GM23338 (cell line): ENCODE results near the gene ASL. TPM values are rescaled to one million over a fixed set of nuclear protein-coding genes. Genes with fewer than 3 reads are reported as not detected.

Experiments used
- ATAC-seq: fragments of 200-7000 bp; cut with Tn5 transposase; 3 replicates; pipeline ENCODE4 v1.9.1; 2020
- DNase-seq: peaks from one replicate; pipeline ENCODE4 v3.0.0-alpha.2; 2015; ENCODE audit warnings: low spot score
- H2AFZ ChIP-seq: fragments of 200-600 bp; sonication (generic); 2 replicates; pipeline ENCODE4 v1.8.0; 2016; ENCODE audit warnings: antibody characterized with exemption, mild to moderate bottlenecking, moderate library complexity
- H3F3A ChIP-seq: fragments of 200-600 bp; sonication (generic); replicated peaks from 2 replicates; pipeline ENCODE4 v1.8.0; 2017; ENCODE audit warnings: antibody characterized with exemption, mixed run types, low read depth
- H3K27ac ChIP-seq: fragments of 200-600 bp; sonication (generic); 2 replicates; pipeline ENCODE4 v1.6.1; 2016; ENCODE audit warnings: low read depth
- H3K27me3 ChIP-seq: fragments of 200-600 bp; sonication (generic); 2 replicates; pipeline ENCODE4 v1.8.0; 2016; ENCODE audit warnings: mild to moderate bottlenecking, mixed run types, moderate library complexity; ENCODE audit not compliant: insufficient read depth
- H3K36me3 ChIP-seq: fragments of 200-600 bp; sonication (generic); 2 replicates; pipeline ENCODE4 v1.8.0; 2016; ENCODE audit warnings: mild to moderate bottlenecking; ENCODE audit not compliant: insufficient read depth
- H3K4me1 ChIP-seq: fragments of 200-600 bp; sonication (generic); 2 replicates; pipeline ENCODE4 v1.8.0; 2016; ENCODE audit warnings: mild to moderate bottlenecking, moderate library complexity; ENCODE audit not compliant: insufficient read depth
- H3K4me2 ChIP-seq: fragments of 200-600 bp; sonication (generic); 2 replicates; pipeline ENCODE4 v1.7.1; 2017; ENCODE audit warnings: mixed run types
- H3K4me3 ChIP-seq: fragments of 200-600 bp; sonication (generic); 2 replicates; pipeline ENCODE4 v1.6.1; 2016; ENCODE audit warnings: mixed run types
- H3K79me2 ChIP-seq: fragments of 200-600 bp; sonication (generic); replicated peaks from 2 replicates; pipeline ENCODE4 v1.8.0; 2017; ENCODE audit warnings: mild to moderate bottlenecking; ENCODE audit not compliant: insufficient read depth
- H3K9me2 ChIP-seq: fragments of 200-600 bp; sonication (generic); 2 replicates; pipeline ENCODE4 v1.8.0; 2017; ENCODE audit not compliant: insufficient read depth
- H4K20me1 ChIP-seq: fragments of 200-600 bp; sonication (generic); replicated peaks from 2 replicates; pipeline ENCODE4 v1.8.0; 2017; ENCODE audit warnings: mild to moderate bottlenecking; ENCODE audit not compliant: insufficient read depth
- H3K27ac Mint-ChIP-seq: 2 replicates; pipeline ENCODE4 v1.8.0; 2020; ENCODE audit warnings: inconsistent platforms, mild to moderate bottlenecking, moderate library complexity, mixed read lengths
- H3K27me3 Mint-ChIP-seq: 3 replicates; pipeline ENCODE4 v1.8.0; 2022; ENCODE audit warnings: low read depth, mild to moderate bottlenecking, moderate library complexity, mixed read lengths, inconsistent platforms; ENCODE audit not compliant: insufficient read depth, poor library complexity
- H3K36me3 Mint-ChIP-seq: 3 replicates; pipeline ENCODE4 v1.8.0; 2021; ENCODE audit warnings: low read depth, mild to moderate bottlenecking, inconsistent platforms, moderate library complexity, mixed read lengths
- H3K4me1 Mint-ChIP-seq: 3 replicates; pipeline ENCODE4 v1.8.0; 2020; ENCODE audit warnings: mild to moderate bottlenecking, inconsistent platforms, mixed read lengths
- H3K4me3 Mint-ChIP-seq: 3 replicates; pipeline ENCODE4 v1.8.0; 2021; ENCODE audit warnings: moderate library complexity, mild to moderate bottlenecking, inconsistent platforms, mixed read lengths
- H3K9me3 Mint-ChIP-seq: 3 replicates; pipeline ENCODE4 v1.8.0; 2020; ENCODE audit warnings: moderate library complexity, mild to moderate bottlenecking, inconsistent platforms, mixed read lengths
- CTCF ChIP-seq, 2 experiments: fragments of 200-600 bp in 1 of 2; sonication (generic) in 1 of 2; conservative IDR thresholded peaks; 2 replicates each; pipeline versions ENCODE4 v1.5.1 to v1.6.1; 2016 to 2017; ENCODE audit warnings: antibody characterized with exemption in 2 of 2, low read depth in 2 of 2, mild to moderate bottlenecking in 2 of 2, moderate library complexity in 1 of 2
- ETS1 ChIP-seq: IDR thresholded peaks from 2 replicates; pipeline ENCODE4 v1.6.1; 2016; ENCODE audit warnings: antibody characterized with exemption
- EZH2 ChIP-seq: fragments of 200-600 bp; sonication (generic); IDR thresholded peaks from one replicate; pipeline ENCODE4 v1.8.0; 2017; ENCODE audit warnings: antibody characterized with exemption, mild to moderate bottlenecking, low read depth; ENCODE audit not compliant: unreplicated experiment
- EZH2phosphoT487 ChIP-seq: fragments of 200-600 bp; sonication (generic); IDR thresholded peaks from one replicate; pipeline ENCODE4 v1.8.1; 2018; ENCODE audit warnings: antibody characterized with exemption; ENCODE audit not compliant: unreplicated experiment
- JUNB ChIP-seq: IDR thresholded peaks from one replicate; pipeline ENCODE4 v1.6.1; 2016; ENCODE audit warnings: antibody characterized with exemption; ENCODE audit not compliant: unreplicated experiment
- NANOG ChIP-seq: IDR thresholded peaks from 2 replicates; pipeline ENCODE4 v1.6.1; 2016; ENCODE audit warnings: antibody characterized with exemption, borderline replicate concordance
- POLR2AphosphoS5 ChIP-seq: IDR thresholded peaks from 2 replicates; pipeline ENCODE4 v1.6.1; 2016; ENCODE audit warnings: antibody characterized with exemption, low read depth
- REST ChIP-seq: IDR thresholded peaks from one replicate; pipeline ENCODE4 v1.6.1; 2018; ENCODE audit warnings: antibody characterized with exemption; ENCODE audit not compliant: unreplicated experiment
- STAT1 ChIP-seq: IDR thresholded peaks from one replicate; pipeline ENCODE4 v1.6.1; 2016; ENCODE audit warnings: antibody characterized with exemption; ENCODE audit not compliant: unreplicated experiment
- ZNF114 ChIP-seq: fragments of 250-450 bp; sonication (Bioruptor Pico); IDR thresholded peaks from 2 replicates; pipeline ENCODE4 v1.5.0; 2020; ENCODE audit warnings: mild to moderate bottlenecking, moderate library complexity
- ZNF331 ChIP-seq: fragments of 250-450 bp; sonication (Bioruptor Pico); IDR thresholded peaks from 2 replicates; pipeline ENCODE4 v1.5.0; 2020; ENCODE audit warnings: low read depth, mild to moderate bottlenecking, moderate library complexity
- ZNF462 ChIP-seq: fragments of 250-450 bp; sonication (Bioruptor Pico); IDR thresholded peaks from 2 replicates; pipeline ENCODE4 v1.5.0; 2020; ENCODE audit warnings: mild to moderate bottlenecking, moderate library complexity
- long read RNA-seq: library from polyadenylated mRNA; unstranded; transcript quantifications from one replicate; pipeline ENCODE4 v2.0.0, GENCODE V29; 2020; ENCODE audit not compliant: unreplicated experiment
- polyA plus RNA-seq: library from polyadenylated mRNA; unstranded; fragments of >200 nt; fragmentation: Nextera tagmentation; extraction: Ambion mirVana; gene quantifications from 2 replicates; pipeline ENCODE4 v1.2.1, GENCODE V29; 2016
- total RNA-seq: library from RNA; depleted of rRNA; stranded (reverse); fragments of >200 nt; shearing (Covaris generic); gene quantifications from 2 replicates; pipeline ENCODE4 v1.2.3, GENCODE V29; 2014; rRNA removed

ASL gene
- total RNA-seq (36.9 and 40.0 TPM in 2 replicates), polyA plus RNA-seq (13.0 and 14.9 TPM in 2 replicates)
- long read RNA-seq, transcript ASL-201 (17 exons, 2,143 nt) = major isoform, 16 of 58 reads
- long read RNA-seq, transcript ASL-205 (16 exons, 1,622 nt) = minor isoform, 9 of 58 reads
- long read RNA-seq, partial matches to known transcripts = 24 of 58 reads
- long read RNA-seq, other reads (novel, unspliced or antisense) = 8 of 58 reads

GRCh38 chr7:66075590-66076461 is at the start of gene ASL:
TSS of gene ASL (plus strand) at chr7:66075819. CDS start at chr7:66076082, 263 bp downstream.
- peaks cover 4% of the 10 kb centered on the region; the same call in 2 of the 3 replicates for H3K4me1 Mint-ChIP-seq
- TF ChIP-seq NANOG (no peak), JUNB (no peak), ZNF331 (CRISPR knock-in tag) (no peak), ETS1 (no peak), POLR2AphosphoS5 (peak; percentile 98), ZNF114 (CRISPR knock-in tag) (no peak), EZH2phosphoT487 (no peak), ZNF462 (CRISPR knock-in tag) (no peak), STAT1 (no peak), REST (no peak), CTCF (conservative IDR thresholded peaks at IDR 0.05; ENCODE audit: low read depth in 2 of 2) (no peak), EZH2 (no peak)

More at GRCh38 chr7:66075590-66076461, at the start of gene ASL:
- peak within 1 kb of the TSS; percentile 98 for H3K4me2 ChIP-seq
- Mint-ChIP-seq H3K27ac (peak within 1 kb of the TSS; percentile 75), H3K36me3 (no peaks in the 10 kb centered on the region), H3K9me3 (no peaks in the 10 kb centered on the region), H3K27me3 (peaks cover 8% of the 10 kb centered on the region), H3K4me3 (peak within 1 kb of the TSS; percentile 82)
- H4K20me1 ChIP-seq = no peaks in the 10 kb centered on the region
- peak; percentile 97 for ATAC-seq
- H3K36me3 ChIP-seq = no peaks in the 10 kb centered on the region
- DNase-seq = peak; percentile 97
- H3K27me3 ChIP-seq = no peaks in the 10 kb centered on the region
- peaks cover 8% of the 10 kb centered on the region; the same call in 1 of the 2 replicates for H3K79me2 ChIP-seq
- no peak within 1 kb of the TSS for H3K27ac ChIP-seq
- peak within 1 kb of the TSS; percentile 94 for H3K4me3 ChIP-seq
- H3K9me2 ChIP-seq = no peaks in the 10 kb centered on the region
- H2AFZ ChIP-seq = peak within 1 kb of the TSS; percentile 91; the same call in 1 of the 2 replicates
- no peaks in the 10 kb centered on the region for H3F3A ChIP-seq
- H3K4me1 ChIP-seq = no peaks in the 10 kb centered on the region; the same call in 1 of the 2 replicates
